DMS79 (cell line): ENCODE data around the gene CCK.

Experiments used
- DNase-seq: peaks from one replicate; lab custom pipeline; 2025; lab: John Stamatoyannopoulos, UW

Gene CCK

GRCh38 chr3:42225486-42226363 is 40.3 kb downstream of the CCK start:
- DNase-seq, result no peak

GRCh38 chr3:42224658-42225421 is 41.1 kb downstream of the CCK start:
- no peak for DNase-seq

- DNase-seq, result no peak
These were observed 41.8 kb downstream of the CCK start for GRCh38 chr3:42224178-42224577.

GRCh38 chr3:42222942-42223693 is 42.9 kb downstream of the CCK start:
- DNase-seq, result no peak

- no peak for DNase-seq
These were observed 45.4 kb downstream of the CCK start for GRCh38 chr3:42220436-42221121.

- no peak for DNase-seq
These were observed 49.1 kb downstream of the CCK start for GRCh38 chr3:42216931-42217333.

- DNase-seq, result no peak
These were observed 49.7 kb downstream of the CCK start for GRCh38 chr3:42216302-42216701.

- DNase-seq, result no peak
These were observed 51.3 kb downstream of the CCK start for GRCh38 chr3:42214565-42215283.

GRCh38 chr3:42214064-42214463 is 51.9 kb downstream of the CCK start:
- peak; percentile 73 for DNase-seq

- no peak for DNase-seq
These were observed 52.6 kb downstream of the CCK start for GRCh38 chr3:42213417-42213816.

- no peak for DNase-seq
These were observed 55.3 kb downstream of the CCK start for GRCh38 chr3:42210726-42211125.

- no peak for DNase-seq
These were observed 56.1 kb downstream of the CCK start for GRCh38 chr3:42209917-42210316.
